ENCODE data around the gene ATP8A2.
"Not testable (repeated sequence)": the region's sequence is repeated elsewhere in the genome, so short reads cannot be mapped to it uniquely, and the experiment has no call there.

The ATP8A2 gene

GRCh38 chr13:25771641-25772478 lies 400.1 kb downstream of the ATP8A2 start:
- DNase-seq (ENCODE audit: low spot score), result no peak

DNA sequence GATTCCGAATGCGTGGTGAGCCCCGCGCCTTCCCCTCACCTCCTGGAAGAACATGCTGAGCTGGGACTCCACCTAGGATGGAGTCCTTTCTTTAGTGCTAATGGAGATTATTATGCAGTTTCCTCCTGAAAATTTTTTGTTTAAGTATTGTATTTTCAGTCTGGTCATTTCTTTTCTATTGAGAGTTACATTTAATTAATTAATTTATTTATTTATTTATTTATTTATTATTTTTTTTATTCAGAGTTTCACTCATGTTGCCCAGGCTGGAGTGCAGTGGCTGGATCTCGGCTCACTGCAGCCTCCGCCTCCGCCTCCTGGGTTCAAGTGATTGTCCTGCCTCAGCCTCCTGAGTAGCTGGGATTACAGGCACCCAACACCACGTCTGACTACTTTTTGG lies 400.8 kb downstream of the ATP8A2 start:
- DNase-seq (ENCODE audit: low spot score), result not testable (repeated sequence)

More at GRCh38 chr13:25771641-25772478, 400.1 kb downstream of the ATP8A2 start:
- TF ChIP-seq, protein P1, sequence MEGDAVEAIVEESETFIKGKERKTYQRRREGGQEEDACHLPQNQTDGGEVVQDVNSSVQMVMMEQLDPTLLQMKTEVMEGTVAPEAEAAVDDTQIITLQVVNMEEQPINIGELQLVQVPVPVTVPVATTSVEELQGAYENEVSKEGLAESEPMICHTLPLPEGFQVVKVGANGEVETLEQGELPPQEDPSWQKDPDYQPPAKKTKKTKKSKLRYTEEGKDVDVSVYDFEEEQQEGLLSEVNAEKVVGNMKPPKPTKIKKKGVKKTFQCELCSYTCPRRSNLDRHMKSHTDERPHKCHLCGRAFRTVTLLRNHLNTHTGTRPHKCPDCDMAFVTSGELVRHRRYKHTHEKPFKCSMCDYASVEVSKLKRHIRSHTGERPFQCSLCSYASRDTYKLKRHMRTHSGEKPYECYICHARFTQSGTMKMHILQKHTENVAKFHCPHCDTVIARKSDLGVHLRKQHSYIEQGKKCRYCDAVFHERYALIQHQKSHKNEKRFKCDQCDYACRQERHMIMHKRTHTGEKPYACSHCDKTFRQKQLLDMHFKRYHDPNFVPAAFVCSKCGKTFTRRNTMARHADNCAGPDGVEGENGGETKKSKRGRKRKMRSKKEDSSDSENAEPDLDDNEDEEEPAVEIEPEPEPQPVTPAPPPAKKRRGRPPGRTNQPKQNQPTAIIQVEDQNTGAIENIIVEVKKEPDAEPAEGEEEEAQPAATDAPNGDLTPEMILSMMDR (IDR thresholded peaks at IDR 0.05; ENCODE audit: extremely low read depth, missing control alignments), result no peak

DNA sequence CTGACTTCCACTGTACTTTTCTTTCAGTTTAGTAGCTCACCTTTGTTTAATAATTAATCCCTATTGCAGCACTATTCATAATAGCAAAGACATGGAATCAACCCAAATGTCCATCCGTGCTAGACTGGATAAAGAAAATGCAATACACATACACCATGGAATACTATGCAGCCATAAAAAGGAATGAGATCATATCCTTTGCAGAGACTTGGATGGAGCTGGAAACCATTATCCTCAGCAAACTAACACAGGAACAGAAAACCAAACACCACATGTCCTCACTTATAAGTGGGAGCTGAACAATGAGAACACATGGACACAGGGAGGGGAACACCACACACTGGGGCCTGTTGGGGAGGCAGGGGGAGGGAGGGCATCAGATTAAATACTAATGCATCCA lies 402.3 kb downstream of the ATP8A2 start:
- not testable (repeated sequence) for DNase-seq (ENCODE audit: low spot score)

DNA sequence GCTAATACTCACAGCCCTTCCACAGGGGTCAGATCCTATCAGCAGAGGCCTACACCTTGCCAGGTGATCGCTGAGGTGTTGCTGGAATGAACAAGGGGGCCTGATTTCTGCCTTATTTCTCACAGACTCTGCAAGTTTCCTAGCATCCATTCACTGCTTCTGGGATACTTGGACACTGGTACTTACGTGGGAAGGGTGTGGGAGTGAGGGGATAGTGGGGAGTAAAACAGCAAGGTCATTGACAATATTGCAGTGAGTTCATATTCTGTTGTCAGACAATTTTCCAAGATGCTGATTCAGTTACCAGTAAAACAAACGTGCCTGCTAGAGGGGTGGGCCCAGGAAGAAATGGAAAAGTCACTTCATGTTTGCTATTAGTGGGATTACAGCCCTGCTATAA lies 403.5 kb downstream of the ATP8A2 start:
- DNase-seq (ENCODE audit: low spot score), result no peak
- TF ChIP-seq, protein P1 (IDR thresholded peaks at IDR 0.05; ENCODE audit: extremely low read depth, missing control alignments), result no peak

DNA sequence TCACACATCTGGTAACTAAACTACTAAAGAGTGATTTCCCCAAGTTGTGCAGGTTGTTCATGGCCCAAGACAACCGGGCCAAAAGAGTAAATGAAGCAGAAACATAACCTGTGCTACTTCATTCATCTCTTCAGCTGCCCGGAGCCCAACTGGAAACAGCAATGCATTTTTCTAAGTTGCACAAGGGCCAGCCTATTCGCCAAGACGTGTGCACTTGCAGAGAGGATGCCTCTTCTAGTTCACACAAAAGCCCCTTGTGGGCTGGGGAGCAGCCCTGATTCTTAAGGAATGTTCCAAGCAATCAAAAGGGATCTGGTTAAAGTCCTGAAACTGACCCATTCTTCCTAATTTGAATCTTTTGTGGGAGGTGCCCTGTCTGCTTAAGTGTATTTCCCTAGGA lies 404.2 kb downstream of the ATP8A2 start:
- TF ChIP-seq, protein P1 (IDR thresholded peaks at IDR 0.05; ENCODE audit: extremely low read depth, missing control alignments), result no peak

DNA sequence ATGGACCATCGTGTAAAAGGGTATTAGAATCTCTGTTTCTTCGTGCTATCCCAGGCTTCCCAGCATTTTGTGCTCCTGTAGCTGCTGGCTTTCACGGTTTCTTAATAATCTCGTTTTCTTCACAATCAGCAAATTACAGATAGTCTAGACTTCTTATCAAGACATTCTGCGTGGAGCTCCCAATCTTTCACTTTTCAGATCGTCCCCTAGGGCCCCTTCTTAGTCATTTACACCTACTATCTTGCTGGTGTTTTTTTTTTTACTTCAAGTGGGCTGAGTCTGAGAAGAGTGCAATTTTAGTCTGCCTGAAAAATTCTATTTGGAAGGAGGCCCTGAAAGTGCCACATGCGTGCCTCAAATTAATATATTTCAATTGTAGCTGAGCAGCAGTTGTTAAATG lies 404.9 kb downstream of the ATP8A2 start:
- TF ChIP-seq, protein P1 (IDR thresholded peaks at IDR 0.05; ENCODE audit: extremely low read depth, missing control alignments), result no peak
- no peak for DNase-seq (ENCODE audit: low spot score)

More for the DNA sequence above, 404.2 kb downstream of the ATP8A2 start:
- DNase-seq (ENCODE audit: low spot score), result no peak

GRCh38 chr13:25777509-25777908 lies 405.7 kb downstream of the ATP8A2 start:
- TF ChIP-seq, protein P1 (IDR thresholded peaks at IDR 0.05; ENCODE audit: extremely low read depth, missing control alignments), result no peak
- DNase-seq (ENCODE audit: low spot score), result no peak

DNA sequence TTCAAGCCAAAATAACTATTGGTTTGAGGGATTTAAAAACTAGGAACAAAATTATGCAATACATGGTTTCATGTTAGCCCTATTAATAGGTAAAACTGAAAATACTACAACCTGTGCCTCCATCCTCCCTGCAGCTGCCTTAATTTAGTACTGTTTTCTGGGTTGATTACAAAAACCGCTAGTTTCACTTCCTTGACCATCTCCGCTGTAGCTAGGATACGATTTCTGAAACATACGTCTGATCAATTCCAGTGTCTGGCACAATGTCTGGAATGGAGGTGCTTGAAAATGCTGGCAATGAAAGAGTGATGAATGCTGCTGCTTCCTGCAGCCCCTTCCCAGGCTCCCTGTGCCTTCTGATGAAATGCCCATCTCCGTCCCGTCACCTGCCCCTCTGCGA lies 406.6 kb downstream of the ATP8A2 start:
- TF ChIP-seq, protein P1 (IDR thresholded peaks at IDR 0.05; ENCODE audit: extremely low read depth, missing control alignments), result no peak
- DNase-seq (ENCODE audit: low spot score), result no peak
